GM18873 (cell line): ENCODE measurements around the gene OTUD3.
"Not testable (repeated sequence)": the region's sequence is repeated elsewhere in the genome, so short reads cannot be mapped to it uniquely, and the experiment has no call there.

Source experiments
- ATAC-seq: cut with Tn5 transposase; IDR thresholded peaks from one replicate; pipeline ENCODE4 v1.9.1; 2021; ENCODE audit warnings: mild to moderate bottlenecking, moderate library complexity, moderate number of reproducible peaks; ENCODE audit not compliant: unreplicated experiment, low FRiP score

The OTUD3 gene

DNA sequence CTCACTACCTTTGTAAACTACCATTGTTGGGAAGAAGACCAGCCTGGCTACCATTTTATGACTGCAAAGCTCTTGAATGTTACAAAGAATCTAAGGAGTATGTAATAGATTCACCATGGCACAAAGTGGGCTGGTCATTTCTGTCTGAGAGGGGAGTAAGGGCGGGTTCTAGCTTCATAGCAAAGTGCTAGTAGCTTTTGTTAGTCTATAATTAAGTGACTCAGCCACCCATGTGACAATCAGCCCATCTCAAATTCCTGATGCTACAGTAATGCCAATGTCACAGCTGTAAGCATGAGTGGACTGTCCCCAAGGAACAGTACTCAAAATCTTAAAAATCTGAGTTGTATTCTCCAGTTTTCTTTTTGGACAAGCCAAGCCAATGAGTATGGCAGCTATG, 15.4 kb upstream of the OTUD3 start:
- ATAC-seq = no peak

DNA sequence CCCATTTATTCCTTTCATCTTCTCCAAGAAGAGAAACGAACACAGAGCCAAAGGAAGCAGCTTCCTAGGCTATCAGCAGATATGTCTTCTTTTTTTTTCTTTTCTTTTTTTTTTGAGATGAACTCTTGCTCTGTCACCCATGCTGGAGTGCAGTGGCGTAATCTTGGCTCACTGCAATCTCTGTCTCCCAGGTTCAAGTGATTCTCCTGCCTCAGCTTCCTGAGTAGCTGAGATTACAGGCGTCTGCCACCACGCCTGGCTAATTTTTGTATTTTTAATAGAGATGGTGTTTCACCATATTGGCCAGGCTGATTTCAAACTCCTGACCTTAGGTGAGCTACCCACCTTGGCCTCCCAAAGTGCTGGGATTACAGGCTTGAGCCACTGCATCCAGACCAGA, 13.6 kb upstream of the OTUD3 start:
- not testable (repeated sequence) for ATAC-seq

DNA sequence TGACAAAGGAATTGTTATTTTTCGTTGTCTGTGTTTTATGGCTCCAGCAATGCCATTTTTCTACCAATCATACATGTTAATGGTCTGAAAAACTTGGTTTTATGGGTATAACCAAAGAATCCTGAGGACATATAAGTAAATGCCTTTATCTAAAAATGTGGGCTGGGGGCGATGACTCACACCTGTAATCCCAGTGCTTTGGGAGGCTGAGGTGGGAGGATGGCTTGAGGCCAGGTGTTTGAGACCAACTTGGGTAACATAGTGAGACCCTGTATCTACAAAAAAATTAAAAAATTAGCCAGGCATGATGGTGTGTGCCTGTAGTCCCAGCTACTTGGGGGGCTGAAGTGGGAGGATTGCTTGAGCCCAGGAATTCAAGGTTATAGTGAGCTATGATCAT, 12.7 kb upstream of the OTUD3 start:
- not testable (repeated sequence) for ATAC-seq

DNA sequence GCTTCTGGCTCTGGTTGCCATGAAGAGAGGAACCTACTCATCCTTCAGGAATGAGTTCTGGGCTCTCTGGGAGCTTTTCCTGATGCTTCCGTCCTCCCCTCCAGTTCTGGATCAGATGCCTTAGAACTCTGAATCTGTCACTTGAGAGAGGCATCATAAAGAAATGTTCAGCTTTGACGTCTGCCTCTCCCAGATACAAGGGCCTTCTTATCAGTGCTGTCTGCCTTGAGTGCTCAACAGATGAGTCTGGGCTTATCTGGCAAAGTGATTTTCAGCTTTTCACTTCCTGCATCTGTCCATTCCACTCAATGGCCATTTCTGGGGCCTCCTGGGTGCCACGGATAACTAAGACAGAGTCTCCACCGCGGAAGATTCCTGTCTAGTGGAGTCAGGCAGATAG, 12.3 kb upstream of the OTUD3 start:
- no peak for ATAC-seq

DNA sequence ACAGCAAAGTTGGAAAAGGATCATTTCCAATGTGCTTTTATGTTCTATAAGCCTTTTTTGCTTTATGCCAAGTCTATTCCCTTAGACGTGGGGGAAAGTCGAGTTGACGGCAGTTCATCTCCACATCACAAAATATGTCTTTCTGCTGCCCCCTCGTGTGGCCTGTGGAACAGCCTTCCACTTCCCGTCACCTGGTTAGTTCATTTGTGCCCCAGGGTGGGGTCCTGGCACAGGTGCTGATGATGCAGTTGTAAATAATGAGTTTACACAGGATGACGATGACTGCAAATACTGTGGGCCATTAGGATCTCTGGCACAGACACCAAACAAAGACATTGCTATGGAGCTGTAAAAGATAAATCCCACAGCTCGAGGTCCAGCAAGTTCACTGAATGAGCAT, 10.0 kb upstream of the OTUD3 start:
- ATAC-seq = no peak

DNA sequence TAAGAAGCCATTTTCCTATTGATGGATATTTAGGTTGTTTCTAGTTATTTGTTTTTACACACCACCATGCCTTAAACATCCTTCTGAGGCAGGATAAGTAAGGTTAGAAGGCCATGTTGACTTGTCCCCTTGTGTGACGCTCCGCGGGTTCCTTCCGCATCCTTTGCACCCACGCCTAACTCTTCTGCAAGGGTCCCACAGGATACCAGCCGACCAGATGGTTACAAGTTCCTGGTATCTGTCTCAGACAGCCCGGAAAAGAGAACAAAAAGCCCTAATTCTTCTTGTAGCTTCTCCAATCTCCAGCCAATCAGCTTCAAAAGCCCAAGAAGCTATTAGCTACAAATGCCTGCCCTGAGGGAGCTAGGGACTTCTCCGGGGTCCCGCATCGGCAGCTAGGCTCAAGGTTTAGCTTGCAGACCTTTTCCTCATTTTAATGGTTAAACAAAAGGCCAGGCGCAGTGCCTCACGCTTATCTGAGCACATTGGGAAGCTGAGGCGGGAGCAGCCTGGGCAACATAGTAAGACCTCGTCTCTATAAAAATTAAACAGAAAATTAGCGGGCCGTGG, 4.9 kb upstream of the OTUD3 start:
- no peak for ATAC-seq

DNA sequence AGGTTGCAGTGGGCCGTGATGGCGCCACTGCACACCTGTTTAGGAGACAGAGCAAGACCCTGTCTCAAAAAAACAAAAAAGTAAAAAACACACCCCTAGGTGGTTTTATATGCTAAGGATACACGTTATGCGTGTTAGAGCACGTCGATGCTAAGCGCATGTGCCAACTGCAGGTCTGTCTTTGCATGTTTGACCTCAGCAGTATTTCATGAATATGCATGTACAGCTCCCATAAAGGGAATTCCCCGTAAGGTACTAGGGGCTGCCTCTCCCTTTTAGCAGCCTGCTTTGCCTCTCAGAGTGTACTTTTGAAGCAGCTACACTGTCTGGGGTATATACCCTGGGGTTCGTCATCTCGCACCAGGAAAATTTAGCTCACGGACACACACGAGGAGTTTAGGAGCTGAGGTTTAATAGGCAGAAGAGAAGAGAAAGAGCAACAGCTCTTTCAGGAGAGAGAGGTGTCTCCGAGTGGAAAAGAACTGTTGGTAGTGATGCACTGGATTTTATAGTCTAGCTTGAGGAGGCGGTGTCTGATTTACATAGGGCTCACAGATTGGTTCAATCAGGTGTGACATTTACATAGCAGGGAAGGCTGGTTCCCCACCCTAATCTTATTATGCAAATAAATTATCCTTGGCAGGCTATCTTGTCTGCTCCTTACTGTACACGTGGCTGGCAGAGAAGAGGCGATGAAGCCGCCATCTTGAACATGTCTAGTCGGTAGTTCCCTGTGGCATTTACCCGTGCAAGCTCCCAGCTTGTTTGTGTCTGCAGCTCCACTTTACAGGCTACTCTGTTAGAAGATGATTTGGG, 4.2 kb upstream of the OTUD3 start:
- no peak for ATAC-seq

DNA sequence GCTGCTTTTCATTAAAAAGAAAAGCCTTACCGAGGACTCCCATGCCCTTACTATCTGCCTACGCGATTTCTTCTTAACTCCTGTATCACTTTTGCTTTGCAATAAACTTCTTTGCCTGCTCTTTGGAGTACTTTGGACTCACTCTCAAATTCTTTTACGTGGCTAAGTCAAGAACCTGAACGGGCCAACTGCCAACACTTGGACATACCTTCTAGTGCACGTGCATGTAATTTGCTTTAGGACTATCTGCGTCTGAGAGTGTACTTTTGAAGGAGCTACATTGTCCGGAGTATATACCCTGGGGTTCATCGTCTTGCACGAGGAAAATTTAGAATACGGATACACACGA, 3.6 kb upstream of the OTUD3 start:
- no peak for ATAC-seq

DNA sequence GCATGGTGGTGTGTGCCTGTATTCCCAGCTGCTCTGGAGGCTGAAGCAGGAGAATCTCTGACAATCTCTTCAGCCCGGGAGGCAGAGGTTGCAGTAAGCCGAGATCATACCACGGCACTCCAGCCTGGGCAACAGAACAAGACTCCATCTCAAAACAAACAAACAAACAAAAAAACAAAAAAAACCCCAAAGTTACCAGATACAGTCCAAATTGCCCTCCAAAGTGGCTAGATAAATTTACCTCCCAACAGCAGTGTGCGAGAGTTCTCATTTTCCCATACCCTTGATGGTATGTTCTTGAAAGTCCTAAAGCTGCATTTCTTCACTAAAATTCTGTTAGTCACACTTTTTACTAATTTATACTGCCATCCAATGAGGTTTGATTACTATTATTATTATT, 3.0 kb upstream of the OTUD3 start:
- no peak for ATAC-seq

DNA sequence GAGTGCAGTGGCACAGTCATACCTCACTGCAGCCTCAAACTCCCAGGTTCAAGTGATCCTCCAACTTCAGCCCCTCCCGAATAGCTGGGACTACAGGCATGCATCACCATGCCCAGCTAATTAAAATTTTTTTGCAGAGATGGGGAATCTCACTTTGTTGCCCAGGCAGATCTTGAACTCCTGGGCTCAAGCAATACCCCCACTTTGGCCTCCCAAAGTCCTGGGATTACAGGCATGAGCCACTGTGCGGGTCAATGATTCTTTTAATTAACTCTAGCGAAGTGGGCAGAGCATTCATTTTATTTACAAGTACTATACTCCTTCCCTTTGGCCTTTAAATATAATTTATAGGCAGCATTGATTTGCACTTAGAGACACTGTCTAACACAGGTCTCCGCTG, 2.5 kb upstream of the OTUD3 start:
- no peak for ATAC-seq

DNA sequence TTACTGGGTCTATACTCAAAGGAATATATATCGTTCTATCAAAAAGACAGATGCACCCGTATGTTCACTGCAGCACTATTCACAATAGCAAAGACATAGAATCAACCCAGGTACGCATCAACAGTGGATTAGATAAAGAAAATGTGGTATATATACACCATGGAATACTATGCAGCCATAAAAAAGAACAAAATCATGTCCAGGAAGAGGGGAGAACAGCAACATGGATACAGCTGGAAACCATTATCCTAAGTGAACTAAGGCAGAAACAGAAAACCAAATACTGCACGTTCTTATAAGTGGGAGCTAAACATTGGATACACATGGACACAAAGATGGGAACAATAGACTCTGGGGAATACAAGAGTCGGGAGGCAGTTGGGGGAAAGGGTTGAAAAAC, 1.4 kb upstream of the OTUD3 start:
- ATAC-seq = not testable (repeated sequence)

DNA sequence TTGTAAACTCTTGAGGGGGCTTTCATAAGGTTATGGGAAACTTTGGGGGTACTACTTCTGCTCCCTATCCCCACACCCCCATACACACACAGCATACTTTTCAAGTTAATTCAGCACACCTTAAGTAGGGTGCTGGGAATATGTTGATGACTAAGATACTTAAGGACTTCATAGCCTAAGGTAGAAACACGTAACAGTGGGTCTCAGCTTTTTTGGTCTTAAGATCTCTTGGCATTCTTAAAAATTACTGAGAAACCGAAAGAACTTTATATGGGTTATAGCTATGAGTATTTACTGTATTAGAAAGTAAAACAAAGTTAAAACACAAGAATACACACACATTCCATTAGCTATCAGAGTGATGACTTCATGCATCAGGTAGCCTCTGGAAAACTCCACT, 2.1 kb downstream of the OTUD3 start:
- ATAC-seq = no peak

DNA sequence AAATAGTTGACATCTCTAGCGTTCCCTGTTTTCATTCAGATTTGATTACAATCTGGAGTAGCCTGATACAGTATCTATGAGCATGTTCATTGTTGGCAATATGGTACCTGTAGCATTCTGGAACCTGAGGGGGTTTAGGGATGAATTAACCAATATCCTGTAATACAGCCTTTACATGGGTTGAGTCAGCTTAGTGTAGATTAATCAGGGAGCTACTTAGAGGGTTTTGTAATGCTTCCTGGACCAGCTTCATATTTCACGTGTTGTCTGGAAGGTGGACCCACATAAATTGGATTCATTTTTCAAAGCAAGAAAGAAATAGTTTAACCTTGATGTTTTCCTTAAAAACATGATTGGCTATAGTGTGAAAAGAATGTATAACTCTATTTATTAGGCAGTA, 3.6 kb downstream of the OTUD3 start:
- ATAC-seq = no peak

DNA sequence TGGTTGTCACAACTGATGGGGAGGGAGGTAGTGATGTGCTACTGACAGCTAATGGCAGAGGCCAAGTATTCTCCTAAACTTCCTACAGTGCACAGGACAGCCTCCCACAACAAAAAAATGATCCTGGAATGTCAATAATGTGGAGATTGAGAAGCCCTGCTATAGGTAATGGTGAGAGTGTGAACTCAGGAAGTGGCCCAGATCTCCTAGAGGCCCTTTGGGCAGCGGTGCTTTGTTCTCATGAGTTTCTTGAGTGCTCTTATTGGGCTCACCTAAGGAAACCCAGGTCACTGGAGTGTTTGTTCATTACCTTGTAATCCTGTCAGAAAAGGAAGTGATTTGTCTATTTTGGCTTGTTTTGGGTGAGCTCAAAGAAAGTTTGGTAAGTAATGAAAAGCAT, 5.9 kb downstream of the OTUD3 start:
- no peak for ATAC-seq

DNA sequence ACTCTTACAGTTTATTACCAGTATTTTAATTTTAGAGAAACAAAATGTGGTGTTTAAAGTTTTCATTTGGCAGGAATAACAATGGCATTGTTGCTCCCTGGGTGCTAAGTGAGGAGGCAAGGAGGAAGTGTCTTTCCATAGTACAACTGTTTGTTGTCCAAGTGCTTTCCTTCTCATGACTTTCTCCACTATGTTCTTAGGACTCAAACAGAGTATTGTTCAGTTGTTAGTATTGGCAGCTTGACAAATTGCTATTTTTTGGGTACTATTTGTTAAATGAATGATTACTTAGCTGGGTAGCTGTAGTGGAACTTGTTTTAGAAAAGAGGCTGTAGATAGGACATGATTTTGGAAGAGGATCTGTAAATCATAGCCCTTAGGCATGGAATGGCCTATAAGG, 7.5 kb downstream of the OTUD3 start:
- no peak for ATAC-seq

DNA sequence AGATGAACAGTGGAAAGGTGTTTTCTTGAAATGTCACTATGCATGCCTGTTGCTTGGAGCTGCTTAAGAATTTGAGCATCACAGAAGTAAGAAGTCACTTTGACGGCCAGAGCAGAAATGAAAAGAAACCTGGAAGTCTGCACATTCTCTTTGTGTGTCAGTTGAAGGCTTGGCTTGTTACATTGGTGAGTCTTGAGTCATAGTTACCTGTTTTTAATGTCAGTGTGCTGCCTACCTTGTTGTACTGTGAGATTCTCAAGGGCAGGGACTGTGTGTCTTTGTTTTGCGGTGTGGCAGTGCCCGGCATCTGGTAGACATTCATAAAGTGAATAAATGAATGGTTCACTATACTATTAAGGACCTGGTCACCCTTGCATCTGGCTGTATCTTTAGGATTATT, 9.9 kb downstream of the OTUD3 start:
- no peak for ATAC-seq

DNA sequence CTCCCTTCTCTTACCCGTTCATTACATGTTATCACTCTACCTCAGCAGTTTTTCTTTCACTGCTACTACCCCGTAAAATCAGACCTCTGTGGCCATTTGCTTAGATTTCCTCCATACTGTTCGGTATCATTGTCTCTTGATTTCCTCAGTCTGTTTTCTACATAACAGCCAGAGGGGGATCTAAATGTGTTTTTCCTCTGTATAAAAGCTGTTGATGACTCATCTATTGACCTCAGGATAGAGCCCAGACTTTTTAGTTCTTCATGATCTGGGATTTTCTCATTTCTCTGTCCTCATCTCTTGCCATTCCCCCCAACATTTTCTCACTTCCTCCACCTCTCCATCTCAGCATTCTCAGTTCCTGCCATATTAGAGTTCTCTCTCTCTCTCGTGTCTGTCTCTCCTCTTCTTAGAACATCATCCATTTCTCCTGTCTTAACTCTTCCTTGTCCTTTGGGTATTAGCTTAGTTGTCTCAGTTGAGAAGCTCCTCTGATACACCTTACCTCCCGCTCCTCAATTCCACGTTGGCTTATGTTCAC, 10.5 kb downstream of the OTUD3 start:
- ATAC-seq = no peak

DNA sequence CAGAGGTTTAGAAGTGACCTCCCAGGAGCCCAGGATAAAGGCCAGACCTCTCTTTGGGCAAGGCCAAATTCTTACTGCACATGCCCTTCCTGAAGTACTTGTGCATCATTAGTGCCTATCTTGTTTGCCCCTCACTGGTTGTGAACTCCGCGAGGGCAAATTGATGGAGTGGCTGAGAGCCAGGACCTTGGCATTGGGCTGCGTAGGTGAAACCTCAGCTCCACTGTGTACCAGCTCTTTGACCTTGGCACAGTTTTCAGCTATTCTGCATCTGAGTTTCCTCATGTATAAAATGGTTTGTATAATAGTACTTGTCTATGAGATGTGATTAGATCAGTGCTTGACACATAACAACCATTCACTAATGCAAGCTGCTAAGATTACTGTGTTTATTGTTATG, 11.5 kb downstream of the OTUD3 start:
- no peak for ATAC-seq

DNA sequence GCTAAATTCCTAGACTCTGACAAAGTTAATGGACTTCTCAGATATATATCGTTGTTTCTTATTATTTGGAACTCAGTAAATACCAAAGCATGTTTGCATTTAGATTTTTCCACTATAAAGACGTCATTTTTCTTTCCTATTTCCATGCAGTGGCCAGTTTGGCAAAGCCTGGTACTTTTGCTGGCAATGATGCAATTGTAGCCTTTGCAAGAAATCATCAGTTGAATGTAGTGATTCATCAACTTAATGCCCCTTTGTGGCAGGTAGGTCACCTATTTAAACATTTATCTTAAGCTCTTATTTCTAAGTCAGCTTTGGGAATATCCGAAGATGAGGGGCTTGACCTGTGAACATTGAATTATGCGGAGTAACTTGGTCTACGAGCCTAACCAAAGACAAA, 12.0 kb downstream of the OTUD3 start:
- ATAC-seq = no peak

DNA sequence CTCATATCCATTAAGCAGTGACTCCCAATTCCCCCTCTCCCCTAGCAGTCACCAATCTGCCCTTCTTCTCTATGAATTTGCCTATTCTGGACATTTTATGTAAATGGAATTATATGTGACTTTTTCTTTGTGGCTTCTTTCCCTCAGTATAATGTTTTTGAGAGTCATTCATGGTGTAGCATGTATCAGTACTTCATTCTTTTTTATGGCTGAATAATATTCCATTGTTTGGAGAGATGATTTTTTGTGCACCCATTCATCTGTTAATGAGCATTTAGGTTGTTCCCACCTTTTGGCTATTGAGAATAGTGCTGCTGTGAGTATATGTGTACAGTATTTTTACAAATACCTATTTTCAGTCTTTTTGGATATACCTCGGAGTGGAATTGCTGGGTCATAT, 19.5 kb downstream of the OTUD3 start:
- no peak for ATAC-seq

DNA sequence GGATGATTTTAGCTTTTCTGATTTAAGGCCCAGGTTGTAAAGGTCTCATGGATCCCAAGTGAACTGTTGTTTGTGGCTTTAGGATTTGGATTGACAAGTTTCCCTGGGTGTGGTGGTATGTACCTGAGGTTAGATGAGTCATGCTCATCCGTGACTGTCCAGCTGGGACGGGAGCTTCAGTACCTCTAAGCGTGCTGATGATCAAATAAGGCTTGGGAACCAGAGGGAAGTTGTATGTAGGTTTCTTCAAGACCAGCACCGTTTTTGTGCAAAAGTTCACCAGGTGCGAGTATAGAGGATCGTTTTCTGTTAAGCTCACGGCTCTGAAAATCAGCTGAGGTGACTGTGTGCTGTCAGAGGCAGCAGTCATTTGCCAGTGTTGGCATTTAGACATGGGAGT, 21.4 kb downstream of the OTUD3 start:
- no peak for ATAC-seq

DNA sequence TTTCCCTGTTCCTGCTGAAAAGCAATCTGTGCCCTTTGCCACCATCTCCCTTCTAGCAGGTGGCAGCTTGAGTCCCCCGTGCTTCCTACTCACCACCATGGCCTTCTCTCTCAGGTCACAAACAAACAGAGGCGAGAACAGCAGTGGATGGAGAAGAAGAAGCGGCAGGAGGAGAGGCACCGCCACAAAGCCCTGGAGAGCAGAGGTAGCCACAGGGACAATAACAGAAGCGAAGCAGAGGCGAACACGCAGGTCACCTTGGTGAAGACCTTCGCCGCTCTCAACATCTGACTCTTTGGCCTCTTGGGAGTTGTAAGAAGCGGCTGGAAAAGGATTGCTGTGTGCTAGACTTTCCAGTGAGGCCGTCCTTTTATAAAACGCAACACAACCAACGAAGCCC, 25.3 kb downstream of the OTUD3 start:
- no peak for ATAC-seq
